ENCODE results near the gene ADAD1. TPM values are rescaled to one million over a fixed set of nuclear protein-coding genes. Genes with fewer than 3 reads are reported as not detected.

ADAD1 gene
- total RNA-seq, 1 experiment from 2014 or later = not detected

- no peak for DNase-seq (ENCODE audit: low read depth)
- in situ Hi-C loops (cut with HindIII; ENCODE audit: low pct_unique_long_range_greater_than_20kb, low sequenced_read_pairs) = no loop called here
These were observed 52.5 kb downstream of the ADAD1 start for GRCh38 chr4:122431351-122431750.

- no peak for DNase-seq (ENCODE audit: low read depth)
- in situ Hi-C loops (cut with HindIII; ENCODE audit: low pct_unique_long_range_greater_than_20kb, low sequenced_read_pairs) = no loop called here
These were observed 55.5 kb downstream of the ADAD1 start for GRCh38 chr4:122434285-122434684.

- DNase-seq (ENCODE audit: low read depth) = peak; percentile 32
- in situ Hi-C loops (cut with HindIII; ENCODE audit: low pct_unique_long_range_greater_than_20kb, low sequenced_read_pairs) = no loop called here
These were observed 72.0 kb downstream of the ADAD1 start for GRCh38 chr4:122450847-122451246.

- in situ Hi-C loops (cut with HindIII; ENCODE audit: low pct_unique_long_range_greater_than_20kb, low sequenced_read_pairs) = no loop called here
- DNase-seq (ENCODE audit: low read depth) = peak; percentile 48
These were observed 74.7 kb downstream of the ADAD1 start for GRCh38 chr4:122453384-122453995.

GRCh38 chr4:122456231-122457116, 77.7 kb downstream of the ADAD1 start, which contains the start of gene IL2:
TSS of gene IL2 (minus strand) at chr4:122456725. CDS start at chr4:122456440, 285 bp downstream.
- no peak for DNase-seq (ENCODE audit: low read depth)
- in situ Hi-C loops (cut with HindIII; ENCODE audit: low pct_unique_long_range_greater_than_20kb, low sequenced_read_pairs) = no loop called here

GRCh38 chr4:122458625-122459024, 79.8 kb downstream of the ADAD1 start:
- in situ Hi-C loops (cut with HindIII; ENCODE audit: low pct_unique_long_range_greater_than_20kb, low sequenced_read_pairs) = no loop called here
- no peak for DNase-seq (ENCODE audit: low read depth)

GRCh38 chr4:122469457-122469856, 90.6 kb downstream of the ADAD1 start:
- no peak for DNase-seq (ENCODE audit: low read depth)
- in situ Hi-C loops (cut with HindIII; ENCODE audit: low pct_unique_long_range_greater_than_20kb, low sequenced_read_pairs) = no loop called here

- in situ Hi-C loops (cut with HindIII; ENCODE audit: low pct_unique_long_range_greater_than_20kb, low sequenced_read_pairs) = no loop called here
- no peak for DNase-seq (ENCODE audit: low read depth)
These were observed 96.4 kb downstream of the ADAD1 start for GRCh38 chr4:122475233-122475632.

GRCh38 chr4:122476126-122476525, 97.3 kb downstream of the ADAD1 start:
- in situ Hi-C loops (cut with HindIII; ENCODE audit: low pct_unique_long_range_greater_than_20kb, low sequenced_read_pairs) = no loop called here
- peak; percentile 52 for DNase-seq (ENCODE audit: low read depth)

GRCh38 chr4:122476745-122477144, 97.9 kb downstream of the ADAD1 start:
- in situ Hi-C loops (cut with HindIII; ENCODE audit: low pct_unique_long_range_greater_than_20kb, low sequenced_read_pairs) = no loop called here
- no peak for DNase-seq (ENCODE audit: low read depth)

Other genes with a start within 250 kb of the ADAD1 start
- gene BLTP1, start 226.7 kb upstream of the ADAD1 start, total RNA-seq (2014; rRNA removed; shearing (Covaris generic); ENCODE audit: low replicate concordance) = 4.3 and 8.3 TPM in 2 replicates
- gene IL2, start 77.7 kb downstream of the ADAD1 start, total RNA-seq (2014; rRNA removed; shearing (Covaris generic); ENCODE audit: low replicate concordance) = not detected in 2 replicates
- gene IL21, start 242.1 kb downstream of the ADAD1 start, total RNA-seq (2014; rRNA removed; shearing (Covaris generic); ENCODE audit: low replicate concordance) = not detected in 2 replicates